GM23338 (cell line): Measurements from ENCODE around the gene VPS45. TPM values are rescaled to one million over a fixed set of nuclear protein-coding genes. Genes with fewer than 3 reads are reported as not detected.

Experiments used
- ATAC-seq: fragments of 200-7000 bp; cut with Tn5 transposase; 3 replicates; pipeline ENCODE4 v1.9.1; 2020
- DNase-seq: peaks from one replicate; pipeline ENCODE4 v3.0.0-alpha.2; 2015; ENCODE audit warnings: low spot score
- H2AFZ ChIP-seq: fragments of 200-600 bp; sonication (generic); 2 replicates; pipeline ENCODE4 v1.8.0; 2016; ENCODE audit warnings: antibody characterized with exemption, mild to moderate bottlenecking, moderate library complexity
- H3F3A ChIP-seq: fragments of 200-600 bp; sonication (generic); replicated peaks from 2 replicates; pipeline ENCODE4 v1.8.0; 2017; ENCODE audit warnings: antibody characterized with exemption, mixed run types, low read depth
- H3K27ac ChIP-seq: fragments of 200-600 bp; sonication (generic); 2 replicates; pipeline ENCODE4 v1.6.1; 2016; ENCODE audit warnings: low read depth
- H3K27me3 ChIP-seq: fragments of 200-600 bp; sonication (generic); 2 replicates; pipeline ENCODE4 v1.8.0; 2016; ENCODE audit warnings: mild to moderate bottlenecking, mixed run types, moderate library complexity; ENCODE audit not compliant: insufficient read depth
- H3K36me3 ChIP-seq: fragments of 200-600 bp; sonication (generic); 2 replicates; pipeline ENCODE4 v1.8.0; 2016; ENCODE audit warnings: mild to moderate bottlenecking; ENCODE audit not compliant: insufficient read depth
- H3K4me1 ChIP-seq: fragments of 200-600 bp; sonication (generic); 2 replicates; pipeline ENCODE4 v1.8.0; 2016; ENCODE audit warnings: mild to moderate bottlenecking, moderate library complexity; ENCODE audit not compliant: insufficient read depth
- H3K4me2 ChIP-seq: fragments of 200-600 bp; sonication (generic); 2 replicates; pipeline ENCODE4 v1.7.1; 2017; ENCODE audit warnings: mixed run types
- H3K4me3 ChIP-seq: fragments of 200-600 bp; sonication (generic); 2 replicates; pipeline ENCODE4 v1.6.1; 2016; ENCODE audit warnings: mixed run types
- H3K79me2 ChIP-seq: fragments of 200-600 bp; sonication (generic); replicated peaks from 2 replicates; pipeline ENCODE4 v1.8.0; 2017; ENCODE audit warnings: mild to moderate bottlenecking; ENCODE audit not compliant: insufficient read depth
- H3K9me2 ChIP-seq: fragments of 200-600 bp; sonication (generic); 2 replicates; pipeline ENCODE4 v1.8.0; 2017; ENCODE audit not compliant: insufficient read depth
- H4K20me1 ChIP-seq: fragments of 200-600 bp; sonication (generic); replicated peaks from 2 replicates; pipeline ENCODE4 v1.8.0; 2017; ENCODE audit warnings: mild to moderate bottlenecking; ENCODE audit not compliant: insufficient read depth
- H3K27ac Mint-ChIP-seq: 2 replicates; pipeline ENCODE4 v1.8.0; 2020; ENCODE audit warnings: inconsistent platforms, mild to moderate bottlenecking, moderate library complexity, mixed read lengths
- H3K27me3 Mint-ChIP-seq: 3 replicates; pipeline ENCODE4 v1.8.0; 2022; ENCODE audit warnings: low read depth, mild to moderate bottlenecking, moderate library complexity, mixed read lengths, inconsistent platforms; ENCODE audit not compliant: insufficient read depth, poor library complexity
- H3K36me3 Mint-ChIP-seq: 3 replicates; pipeline ENCODE4 v1.8.0; 2021; ENCODE audit warnings: low read depth, mild to moderate bottlenecking, inconsistent platforms, moderate library complexity, mixed read lengths
- H3K4me1 Mint-ChIP-seq: 3 replicates; pipeline ENCODE4 v1.8.0; 2020; ENCODE audit warnings: mild to moderate bottlenecking, inconsistent platforms, mixed read lengths
- H3K4me3 Mint-ChIP-seq: 3 replicates; pipeline ENCODE4 v1.8.0; 2021; ENCODE audit warnings: moderate library complexity, mild to moderate bottlenecking, inconsistent platforms, mixed read lengths
- H3K9me3 Mint-ChIP-seq: 3 replicates; pipeline ENCODE4 v1.8.0; 2020; ENCODE audit warnings: moderate library complexity, mild to moderate bottlenecking, inconsistent platforms, mixed read lengths
- CREB1 ChIP-seq: fragments of 250-450 bp; sonication (Bioruptor Pico); IDR thresholded peaks from 2 replicates; pipeline ENCODE4 v1.5.0; 2020; ENCODE audit warnings: low read depth, mild to moderate bottlenecking, moderate library complexity
- EZH2 ChIP-seq: fragments of 200-600 bp; sonication (generic); IDR thresholded peaks from one replicate; pipeline ENCODE4 v1.8.0; 2017; ENCODE audit warnings: antibody characterized with exemption, mild to moderate bottlenecking, low read depth; ENCODE audit not compliant: unreplicated experiment
- EZH2phosphoT487 ChIP-seq: fragments of 200-600 bp; sonication (generic); IDR thresholded peaks from one replicate; pipeline ENCODE4 v1.8.1; 2018; ENCODE audit warnings: antibody characterized with exemption; ENCODE audit not compliant: unreplicated experiment
- JUNB ChIP-seq: IDR thresholded peaks from one replicate; pipeline ENCODE4 v1.6.1; 2016; ENCODE audit warnings: antibody characterized with exemption; ENCODE audit not compliant: unreplicated experiment
- NANOG ChIP-seq: IDR thresholded peaks from 2 replicates; pipeline ENCODE4 v1.6.1; 2016; ENCODE audit warnings: antibody characterized with exemption, borderline replicate concordance
- POLR2AphosphoS5 ChIP-seq: IDR thresholded peaks from 2 replicates; pipeline ENCODE4 v1.6.1; 2016; ENCODE audit warnings: antibody characterized with exemption, low read depth
- STAT1 ChIP-seq: IDR thresholded peaks from one replicate; pipeline ENCODE4 v1.6.1; 2016; ENCODE audit warnings: antibody characterized with exemption; ENCODE audit not compliant: unreplicated experiment
- ZNF114 ChIP-seq: fragments of 250-450 bp; sonication (Bioruptor Pico); IDR thresholded peaks from 2 replicates; pipeline ENCODE4 v1.5.0; 2020; ENCODE audit warnings: mild to moderate bottlenecking, moderate library complexity
- ZNF331 ChIP-seq: fragments of 250-450 bp; sonication (Bioruptor Pico); IDR thresholded peaks from 2 replicates; pipeline ENCODE4 v1.5.0; 2020; ENCODE audit warnings: low read depth, mild to moderate bottlenecking, moderate library complexity
- polyA plus RNA-seq: library from polyadenylated mRNA; unstranded; fragments of >200 nt; fragmentation: Nextera tagmentation; extraction: Ambion mirVana; gene quantifications from 2 replicates; pipeline ENCODE4 v1.2.1, GENCODE V29; 2016
- total RNA-seq: library from RNA; depleted of rRNA; stranded (reverse); fragments of >200 nt; shearing (Covaris generic); gene quantifications from 2 replicates; pipeline ENCODE4 v1.2.3, GENCODE V29; 2014
- TF ChIP-seq, protein P1 (sequence below): IDR thresholded peaks from 2 replicates; pipeline ENCODE4 v1.6.1; 2016; ENCODE audit warnings: antibody characterized with exemption
- TF ChIP-seq, protein P2 (sequence below): IDR thresholded peaks from one replicate; pipeline ENCODE4 v1.6.1; 2018; ENCODE audit warnings: antibody characterized with exemption; ENCODE audit not compliant: unreplicated experiment
- TF ChIP-seq, protein P3 (sequence below), 2 experiments: fragments of 200-600 bp in 1 of 2; sonication (generic) in 1 of 2; conservative IDR thresholded peaks; 2 replicates each; pipeline versions ENCODE4 v1.5.1 to v1.6.1; 2016 to 2017; ENCODE audit warnings: antibody characterized with exemption in 2 of 2, low read depth in 2 of 2, mild to moderate bottlenecking in 2 of 2, moderate library complexity in 1 of 2
- TF ChIP-seq, protein P4 (sequence below): fragments of 250-450 bp; sonication (Bioruptor Pico); IDR thresholded peaks from 2 replicates; pipeline ENCODE4 v1.5.0; 2020; ENCODE audit warnings: mild to moderate bottlenecking, moderate library complexity

The VPS45 gene
- total and polyA plus RNA-seq, 2 experiments from 2014 or later, result 23.5 to 37.5 TPM

DNA sequence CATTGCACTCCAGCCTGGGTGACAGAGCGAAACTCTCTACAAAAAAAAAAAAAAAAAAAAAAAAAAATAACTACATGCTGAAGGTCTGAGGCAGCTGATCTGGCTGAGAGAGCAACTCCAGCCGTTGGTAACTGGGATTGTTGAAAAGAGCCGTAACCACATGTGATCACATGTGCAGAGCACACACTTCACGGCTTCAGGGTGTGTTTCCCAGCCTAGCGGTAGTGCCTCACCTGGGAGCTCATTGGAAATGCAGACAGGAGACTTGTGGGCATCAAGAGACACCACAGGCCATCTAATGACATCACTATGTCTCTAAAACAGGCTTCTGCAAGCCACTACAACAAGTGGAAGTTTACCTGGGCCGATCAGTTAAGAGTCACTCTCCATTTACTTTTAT, 45.2 kb upstream of the VPS45 start:
- no peak overlapping the region for H3K4me3 ChIP-seq
- Mint-ChIP-seq H3K4me3 (no peak overlapping the region), H3K27me3 (no peaks in the 10 kb centered on the region), H3K9me3 (no peaks in the 10 kb centered on the region), H3K4me1 (peaks cover 13% of the 10 kb centered on the region; the same call in 2 of the 3 replicates), H3K36me3 (no peaks in the 10 kb centered on the region), H3K27ac (peak overlapping the region; percentile 81; the same call in 1 of the 2 replicates)
- DNase-seq (peak; percentile 60), ATAC-seq (peak; percentile 85)
- H3K9me2 ChIP-seq, result no peaks in the 10 kb centered on the region
- H3K27me3 ChIP-seq, result no peaks in the 10 kb centered on the region
- H3K27ac ChIP-seq, result no peak overlapping the region
- H3K4me1 ChIP-seq, result 0 out of 2 replicates have a peak, but pooled peaks cover 5% of the 10 kb centered on the region
- no peaks in the 10 kb centered on the region for H3K36me3 ChIP-seq
- H3K4me2 ChIP-seq, result no peak overlapping the region
- H2AFZ ChIP-seq, result no peak overlapping the region
- H3F3A ChIP-seq, result no peaks in the 10 kb centered on the region
- no peaks in the 10 kb centered on the region for H3K79me2 ChIP-seq
- no peak for TF ChIP-seq NANOG
- TF ChIP-seq, protein P1, sequence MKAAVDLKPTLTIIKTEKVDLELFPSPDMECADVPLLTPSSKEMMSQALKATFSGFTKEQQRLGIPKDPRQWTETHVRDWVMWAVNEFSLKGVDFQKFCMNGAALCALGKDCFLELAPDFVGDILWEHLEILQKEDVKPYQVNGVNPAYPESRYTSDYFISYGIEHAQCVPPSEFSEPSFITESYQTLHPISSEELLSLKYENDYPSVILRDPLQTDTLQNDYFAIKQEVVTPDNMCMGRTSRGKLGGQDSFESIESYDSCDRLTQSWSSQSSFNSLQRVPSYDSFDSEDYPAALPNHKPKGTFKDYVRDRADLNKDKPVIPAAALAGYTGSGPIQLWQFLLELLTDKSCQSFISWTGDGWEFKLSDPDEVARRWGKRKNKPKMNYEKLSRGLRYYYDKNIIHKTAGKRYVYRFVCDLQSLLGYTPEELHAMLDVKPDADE, result no peak
- TF ChIP-seq CREB1 (CRISPR knock-in tag), result no peak
- no peak for TF ChIP-seq STAT1
- TF ChIP-seq ZNF331 (CRISPR knock-in tag), result no peak
- no peak for TF ChIP-seq JUNB
- TF ChIP-seq, protein P2, sequence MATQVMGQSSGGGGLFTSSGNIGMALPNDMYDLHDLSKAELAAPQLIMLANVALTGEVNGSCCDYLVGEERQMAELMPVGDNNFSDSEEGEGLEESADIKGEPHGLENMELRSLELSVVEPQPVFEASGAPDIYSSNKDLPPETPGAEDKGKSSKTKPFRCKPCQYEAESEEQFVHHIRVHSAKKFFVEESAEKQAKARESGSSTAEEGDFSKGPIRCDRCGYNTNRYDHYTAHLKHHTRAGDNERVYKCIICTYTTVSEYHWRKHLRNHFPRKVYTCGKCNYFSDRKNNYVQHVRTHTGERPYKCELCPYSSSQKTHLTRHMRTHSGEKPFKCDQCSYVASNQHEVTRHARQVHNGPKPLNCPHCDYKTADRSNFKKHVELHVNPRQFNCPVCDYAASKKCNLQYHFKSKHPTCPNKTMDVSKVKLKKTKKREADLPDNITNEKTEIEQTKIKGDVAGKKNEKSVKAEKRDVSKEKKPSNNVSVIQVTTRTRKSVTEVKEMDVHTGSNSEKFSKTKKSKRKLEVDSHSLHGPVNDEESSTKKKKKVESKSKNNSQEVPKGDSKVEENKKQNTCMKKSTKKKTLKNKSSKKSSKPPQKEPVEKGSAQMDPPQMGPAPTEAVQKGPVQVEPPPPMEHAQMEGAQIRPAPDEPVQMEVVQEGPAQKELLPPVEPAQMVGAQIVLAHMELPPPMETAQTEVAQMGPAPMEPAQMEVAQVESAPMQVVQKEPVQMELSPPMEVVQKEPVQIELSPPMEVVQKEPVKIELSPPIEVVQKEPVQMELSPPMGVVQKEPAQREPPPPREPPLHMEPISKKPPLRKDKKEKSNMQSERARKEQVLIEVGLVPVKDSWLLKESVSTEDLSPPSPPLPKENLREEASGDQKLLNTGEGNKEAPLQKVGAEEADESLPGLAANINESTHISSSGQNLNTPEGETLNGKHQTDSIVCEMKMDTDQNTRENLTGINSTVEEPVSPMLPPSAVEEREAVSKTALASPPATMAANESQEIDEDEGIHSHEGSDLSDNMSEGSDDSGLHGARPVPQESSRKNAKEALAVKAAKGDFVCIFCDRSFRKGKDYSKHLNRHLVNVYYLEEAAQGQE, result no peak
- TF ChIP-seq ZNF114 (CRISPR knock-in tag), result no peak
- no peak for TF ChIP-seq EZH2phosphoT487
- TF ChIP-seq, protein P3, sequence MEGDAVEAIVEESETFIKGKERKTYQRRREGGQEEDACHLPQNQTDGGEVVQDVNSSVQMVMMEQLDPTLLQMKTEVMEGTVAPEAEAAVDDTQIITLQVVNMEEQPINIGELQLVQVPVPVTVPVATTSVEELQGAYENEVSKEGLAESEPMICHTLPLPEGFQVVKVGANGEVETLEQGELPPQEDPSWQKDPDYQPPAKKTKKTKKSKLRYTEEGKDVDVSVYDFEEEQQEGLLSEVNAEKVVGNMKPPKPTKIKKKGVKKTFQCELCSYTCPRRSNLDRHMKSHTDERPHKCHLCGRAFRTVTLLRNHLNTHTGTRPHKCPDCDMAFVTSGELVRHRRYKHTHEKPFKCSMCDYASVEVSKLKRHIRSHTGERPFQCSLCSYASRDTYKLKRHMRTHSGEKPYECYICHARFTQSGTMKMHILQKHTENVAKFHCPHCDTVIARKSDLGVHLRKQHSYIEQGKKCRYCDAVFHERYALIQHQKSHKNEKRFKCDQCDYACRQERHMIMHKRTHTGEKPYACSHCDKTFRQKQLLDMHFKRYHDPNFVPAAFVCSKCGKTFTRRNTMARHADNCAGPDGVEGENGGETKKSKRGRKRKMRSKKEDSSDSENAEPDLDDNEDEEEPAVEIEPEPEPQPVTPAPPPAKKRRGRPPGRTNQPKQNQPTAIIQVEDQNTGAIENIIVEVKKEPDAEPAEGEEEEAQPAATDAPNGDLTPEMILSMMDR (conservative IDR thresholded peaks at IDR 0.05; ENCODE audit: low read depth in 2 of 2), result no peak
- TF ChIP-seq POLR2AphosphoS5, result no peak
- TF ChIP-seq, protein P4, sequence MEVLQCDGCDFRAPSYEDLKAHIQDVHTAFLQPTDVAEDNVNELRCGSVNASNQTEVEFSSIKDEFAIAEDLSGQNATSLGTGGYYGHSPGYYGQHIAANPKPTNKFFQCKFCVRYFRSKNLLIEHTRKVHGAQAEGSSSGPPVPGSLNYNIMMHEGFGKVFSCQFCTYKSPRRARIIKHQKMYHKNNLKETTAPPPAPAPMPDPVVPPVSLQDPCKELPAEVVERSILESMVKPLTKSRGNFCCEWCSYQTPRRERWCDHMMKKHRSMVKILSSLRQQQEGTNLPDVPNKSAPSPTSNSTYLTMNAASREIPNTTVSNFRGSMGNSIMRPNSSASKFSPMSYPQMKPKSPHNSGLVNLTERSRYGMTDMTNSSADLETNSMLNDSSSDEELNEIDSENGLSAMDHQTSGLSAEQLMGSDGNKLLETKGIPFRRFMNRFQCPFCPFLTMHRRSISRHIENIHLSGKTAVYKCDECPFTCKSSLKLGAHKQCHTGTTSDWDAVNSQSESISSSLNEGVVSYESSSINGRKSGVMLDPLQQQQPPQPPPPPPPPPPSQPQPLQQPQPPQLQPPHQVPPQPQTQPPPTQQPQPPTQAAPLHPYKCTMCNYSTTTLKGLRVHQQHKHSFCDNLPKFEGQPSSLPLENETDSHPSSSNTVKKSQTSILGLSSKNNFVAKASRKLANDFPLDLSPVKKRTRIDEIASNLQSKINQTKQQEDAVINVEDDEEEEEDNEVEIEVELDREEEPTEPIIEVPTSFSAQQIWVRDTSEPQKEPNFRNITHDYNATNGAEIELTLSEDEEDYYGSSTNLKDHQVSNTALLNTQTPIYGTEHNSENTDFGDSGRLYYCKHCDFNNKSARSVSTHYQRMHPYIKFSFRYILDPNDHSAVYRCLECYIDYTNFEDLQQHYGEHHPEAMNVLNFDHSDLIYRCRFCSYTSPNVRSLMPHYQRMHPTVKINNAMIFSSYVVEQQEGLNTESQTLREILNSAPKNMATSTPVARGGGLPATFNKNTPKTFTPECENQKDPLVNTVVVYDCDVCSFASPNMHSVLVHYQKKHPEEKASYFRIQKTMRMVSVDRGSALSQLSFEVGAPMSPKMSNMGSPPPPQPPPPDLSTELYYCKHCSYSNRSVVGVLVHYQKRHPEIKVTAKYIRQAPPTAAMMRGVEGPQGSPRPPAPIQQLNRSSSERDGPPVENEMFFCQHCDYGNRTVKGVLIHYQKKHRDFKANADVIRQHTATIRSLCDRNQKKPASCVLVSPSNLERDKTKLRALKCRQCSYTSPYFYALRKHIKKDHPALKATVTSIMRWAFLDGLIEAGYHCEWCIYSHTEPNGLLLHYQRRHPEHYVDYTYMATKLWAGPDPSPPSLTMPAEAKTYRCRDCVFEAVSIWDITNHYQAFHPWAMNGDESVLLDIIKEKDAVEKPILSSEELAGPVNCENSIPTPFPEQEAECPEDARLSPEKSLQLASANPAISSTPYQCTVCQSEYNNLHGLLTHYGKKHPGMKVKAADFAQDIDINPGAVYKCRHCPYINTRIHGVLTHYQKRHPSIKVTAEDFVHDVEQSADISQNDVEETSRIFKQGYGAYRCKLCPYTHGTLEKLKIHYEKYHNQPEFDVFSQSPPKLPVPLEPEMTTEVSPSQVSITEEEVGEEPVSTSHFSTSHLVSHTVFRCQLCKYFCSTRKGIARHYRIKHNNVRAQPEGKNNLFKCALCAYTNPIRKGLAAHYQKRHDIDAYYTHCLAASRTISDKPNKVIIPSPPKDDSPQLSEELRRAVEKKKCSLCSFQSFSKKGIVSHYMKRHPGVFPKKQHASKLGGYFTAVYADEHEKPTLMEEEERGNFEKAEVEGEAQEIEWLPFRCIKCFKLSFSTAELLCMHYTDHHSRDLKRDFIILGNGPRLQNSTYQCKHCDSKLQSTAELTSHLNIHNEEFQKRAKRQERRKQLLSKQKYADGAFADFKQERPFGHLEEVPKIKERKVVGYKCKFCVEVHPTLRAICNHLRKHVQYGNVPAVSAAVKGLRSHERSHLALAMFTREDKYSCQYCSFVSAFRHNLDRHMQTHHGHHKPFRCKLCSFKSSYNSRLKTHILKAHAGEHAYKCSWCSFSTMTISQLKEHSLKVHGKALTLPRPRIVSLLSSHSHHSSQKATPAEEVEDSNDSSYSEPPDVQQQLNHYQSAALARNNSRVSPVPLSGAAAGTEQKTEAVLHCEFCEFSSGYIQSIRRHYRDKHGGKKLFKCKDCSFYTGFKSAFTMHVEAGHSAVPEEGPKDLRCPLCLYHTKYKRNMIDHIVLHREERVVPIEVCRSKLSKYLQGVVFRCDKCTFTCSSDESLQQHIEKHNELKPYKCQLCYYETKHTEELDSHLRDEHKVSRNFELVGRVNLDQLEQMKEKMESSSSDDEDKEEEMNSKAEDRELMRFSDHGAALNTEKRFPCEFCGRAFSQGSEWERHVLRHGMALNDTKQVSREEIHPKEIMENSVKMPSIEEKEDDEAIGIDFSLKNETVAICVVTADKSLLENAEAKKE (CRISPR knock-in tag), result no peak
- no peak for TF ChIP-seq EZH2
- H4K20me1 ChIP-seq, result no peaks in the 10 kb centered on the region
